Nephron progenitor cell (in vitro differentiated cells): ENCODE data around the gene EPSTI1.

Experiments used
- DNase-seq: peaks from one replicate; pipeline ENCODE4 v3.0.0; 2021
- H3K27ac Mint-ChIP-seq: 2 replicates; pipeline ENCODE4 v1.8.0; 2021; ENCODE audit warnings: mild to moderate bottlenecking, moderate library complexity, mixed read lengths
- H3K27me3 Mint-ChIP-seq: 2 replicates; pipeline ENCODE4 v1.8.0; 2021; ENCODE audit warnings: mild to moderate bottlenecking, low read depth, mixed read lengths; ENCODE audit not compliant: poor library complexity
- H3K36me3 Mint-ChIP-seq: 2 replicates; pipeline ENCODE4 v1.8.0; 2021; ENCODE audit warnings: low read depth, mixed read lengths
- H3K4me1 Mint-ChIP-seq: 2 replicates; pipeline ENCODE4 v1.8.0; 2021; ENCODE audit warnings: mixed read lengths
- H3K4me3 Mint-ChIP-seq: 2 replicates; pipeline ENCODE4 v1.8.0; 2021; ENCODE audit warnings: mild to moderate bottlenecking, moderate library complexity, mixed read lengths
- H3K9me3 Mint-ChIP-seq: 2 replicates; pipeline ENCODE4 v1.8.0; 2021; ENCODE audit warnings: mild to moderate bottlenecking, moderate library complexity, mixed read lengths
- TF ChIP-seq, protein P1 (sequence below): fragments of 200-600 bp; sonication (generic); IDR thresholded peaks from 2 replicates; pipeline ENCODE4 v1.5.0; 2021; ENCODE audit warnings: antibody characterized with exemption

The EPSTI1 gene

DNA sequence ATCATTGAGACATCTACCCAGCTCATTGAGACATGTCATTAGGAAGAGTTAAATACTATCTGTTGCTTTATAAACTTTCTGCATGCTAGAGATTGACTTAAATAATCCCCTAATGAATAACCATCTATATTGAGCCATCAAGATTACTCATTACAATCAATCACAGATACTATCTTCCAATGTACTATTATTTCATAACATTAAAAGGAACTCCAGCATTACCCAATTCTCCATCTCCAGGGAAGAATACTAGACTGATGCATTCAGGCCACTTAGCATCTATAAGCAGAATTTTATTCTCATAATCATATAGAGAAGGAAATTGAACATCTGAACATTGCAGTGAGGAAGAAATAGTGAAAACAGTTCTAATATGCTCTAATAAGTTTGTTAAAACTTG is 8.0 kb downstream of the EPSTI1 start:
- Mint-ChIP-seq H3K4me1 (peaks cover 6% of the 10 kb centered on the region), H3K9me3 (peaks cover 7% of the 10 kb centered on the region), H3K27me3 (peaks cover 3% of the 10 kb centered on the region), H3K27ac (no peak overlapping the region), H3K36me3 (no peaks in the 10 kb centered on the region), H3K4me3 (no peak overlapping the region)
- TF ChIP-seq, protein P1, sequence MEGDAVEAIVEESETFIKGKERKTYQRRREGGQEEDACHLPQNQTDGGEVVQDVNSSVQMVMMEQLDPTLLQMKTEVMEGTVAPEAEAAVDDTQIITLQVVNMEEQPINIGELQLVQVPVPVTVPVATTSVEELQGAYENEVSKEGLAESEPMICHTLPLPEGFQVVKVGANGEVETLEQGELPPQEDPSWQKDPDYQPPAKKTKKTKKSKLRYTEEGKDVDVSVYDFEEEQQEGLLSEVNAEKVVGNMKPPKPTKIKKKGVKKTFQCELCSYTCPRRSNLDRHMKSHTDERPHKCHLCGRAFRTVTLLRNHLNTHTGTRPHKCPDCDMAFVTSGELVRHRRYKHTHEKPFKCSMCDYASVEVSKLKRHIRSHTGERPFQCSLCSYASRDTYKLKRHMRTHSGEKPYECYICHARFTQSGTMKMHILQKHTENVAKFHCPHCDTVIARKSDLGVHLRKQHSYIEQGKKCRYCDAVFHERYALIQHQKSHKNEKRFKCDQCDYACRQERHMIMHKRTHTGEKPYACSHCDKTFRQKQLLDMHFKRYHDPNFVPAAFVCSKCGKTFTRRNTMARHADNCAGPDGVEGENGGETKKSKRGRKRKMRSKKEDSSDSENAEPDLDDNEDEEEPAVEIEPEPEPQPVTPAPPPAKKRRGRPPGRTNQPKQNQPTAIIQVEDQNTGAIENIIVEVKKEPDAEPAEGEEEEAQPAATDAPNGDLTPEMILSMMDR: no peak
- DNase-seq: no peak

DNA sequence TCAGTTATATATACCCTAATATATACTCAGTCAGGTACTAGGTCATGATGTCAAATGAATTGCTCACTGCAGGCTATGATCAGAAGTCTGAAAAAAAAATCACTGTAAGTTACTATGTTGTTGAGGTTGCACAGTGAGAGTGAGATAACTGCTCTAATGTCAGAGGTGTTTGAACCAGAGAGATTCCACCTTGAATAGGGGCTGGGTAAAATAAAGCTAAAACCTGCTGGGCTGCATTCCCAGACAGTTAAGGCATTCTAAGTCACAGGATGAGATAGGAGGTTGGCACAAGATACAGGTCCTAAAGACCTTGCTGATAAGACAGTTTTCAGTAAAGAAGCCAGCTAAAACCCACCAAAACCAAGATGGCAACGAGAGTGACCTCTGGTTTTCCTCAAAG is 10.2 kb downstream of the EPSTI1 start:
- Mint-ChIP-seq H3K27ac (no peak overlapping the region), H3K9me3 (peaks cover 15% of the 10 kb centered on the region), H3K4me1 (peaks cover 6% of the 10 kb centered on the region), H3K27me3 (peaks cover 3% of the 10 kb centered on the region), H3K36me3 (no peaks in the 10 kb centered on the region), H3K4me3 (no peak overlapping the region)
- DNase-seq: no peak
- TF ChIP-seq, protein P1: no peak

DNA sequence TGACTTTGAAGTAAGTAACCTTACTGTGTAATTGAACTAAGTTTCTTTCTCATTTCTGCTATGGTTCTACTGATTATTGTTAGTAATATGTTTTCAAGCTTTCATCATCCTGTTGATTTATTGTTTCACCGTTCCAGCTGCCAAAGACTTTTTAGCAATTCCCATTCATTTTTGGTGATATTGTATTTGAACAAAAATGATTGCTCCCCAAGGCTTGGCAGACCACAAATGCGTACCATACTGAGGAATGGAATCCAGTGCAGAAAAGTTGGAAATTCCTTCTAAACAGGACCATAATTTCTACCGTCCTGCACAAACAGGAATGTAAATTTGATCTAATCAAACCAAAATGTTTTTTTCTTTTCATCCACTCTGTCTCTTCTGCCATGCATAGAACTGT is 10.7 kb downstream of the EPSTI1 start:
- Mint-ChIP-seq H3K36me3 (no peaks in the 10 kb centered on the region), H3K27ac (no peak overlapping the region), H3K27me3 (peaks cover 3% of the 10 kb centered on the region), H3K9me3 (peaks cover 18% of the 10 kb centered on the region), H3K4me1 (peaks cover 6% of the 10 kb centered on the region), H3K4me3 (no peak overlapping the region)
- DNase-seq: no peak
- TF ChIP-seq, protein P1: no peak

GRCh38 chr13:42977219-42977659 is 14.8 kb downstream of the EPSTI1 start:
- Mint-ChIP-seq H3K4me1 (peaks cover 10% of the 10 kb centered on the region), H3K27me3 (peaks cover 3% of the 10 kb centered on the region), H3K4me3 (no peak overlapping the region), H3K36me3 (peaks cover 5% of the 10 kb centered on the region), H3K27ac (no peak overlapping the region), H3K9me3 (peaks cover 22% of the 10 kb centered on the region)
- no peak for DNase-seq
- TF ChIP-seq, protein P1: no peak

- no peak for DNase-seq
- H3K4me1 Mint-ChIP-seq: peaks cover 21% of the 10 kb centered on the region
Measured at GRCh38 chr13:42976066-42976465, 16.0 kb downstream of the EPSTI1 start.

DNA sequence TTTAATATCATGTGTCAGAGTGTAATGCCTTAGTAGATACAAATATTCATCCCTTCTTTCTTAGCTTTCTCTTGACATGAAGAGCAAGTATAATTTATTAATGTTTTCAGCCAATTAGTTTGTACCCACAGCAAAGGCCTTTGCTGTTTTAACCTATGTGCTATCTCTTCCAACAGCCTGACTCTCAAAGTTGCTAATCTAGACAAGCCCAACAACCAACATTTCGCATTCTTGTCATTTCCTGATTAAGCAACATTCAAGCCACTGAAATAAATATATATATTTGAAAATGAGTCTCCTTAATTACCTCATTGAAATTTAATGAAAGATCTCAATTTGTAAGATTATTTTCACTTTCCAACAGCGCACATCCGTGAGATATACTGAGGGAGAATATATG is 18.5 kb downstream of the EPSTI1 start:
- Mint-ChIP-seq H3K9me3 (peaks cover 15% of the 10 kb centered on the region), H3K36me3 (peaks cover 5% of the 10 kb centered on the region), H3K27ac (no peak overlapping the region), H3K27me3 (no peaks in the 10 kb centered on the region), H3K4me3 (no peak overlapping the region), H3K4me1 (peaks cover 39% of the 10 kb centered on the region)
- no peak for DNase-seq
- TF ChIP-seq, protein P1: no peak

More at GRCh38 chr13:42976066-42976465, 16.0 kb downstream of the EPSTI1 start:
- Mint-ChIP-seq H3K4me3 (no peak overlapping the region), H3K36me3 (peaks cover 5% of the 10 kb centered on the region), H3K27me3 (peaks cover 3% of the 10 kb centered on the region), H3K9me3 (peaks cover 22% of the 10 kb centered on the region), H3K27ac (no peak overlapping the region)
- TF ChIP-seq, protein P1: no peak
